Gastroesophageal sphincter (tissue), 3 donors: ENCODE measurements around the gene CELA1.

Experiments
- EP300 ChIP-seq: sonication (generic); formaldehyde crosslinking; IDR thresholded peaks from one replicate; pipeline ENCODE4 v1.6.1; 2017; ENCODE audit warnings: antibody characterized with exemption, mild to moderate bottlenecking
- POLR2AphosphoS5 ChIP-seq: sonication (generic); formaldehyde crosslinking; IDR thresholded peaks from one replicate; pipeline ENCODE4 v1.6.1; 2017; ENCODE audit warnings: antibody characterized with exemption
- TF ChIP-seq, protein P1 (sequence below), 4 experiments: fragments of 200-600 bp in 2 of 4; fragments of 450-650 bp in 2 of 4; sonication (generic) in 1 of 4; IDR thresholded peaks; one replicate each; pipeline ENCODE4 v1.5.1; 2017 to 2019; ENCODE audit warnings: antibody characterized with exemption in 4 of 4, mild to moderate bottlenecking in 2 of 4, moderate library complexity in 2 of 4

DNA sequence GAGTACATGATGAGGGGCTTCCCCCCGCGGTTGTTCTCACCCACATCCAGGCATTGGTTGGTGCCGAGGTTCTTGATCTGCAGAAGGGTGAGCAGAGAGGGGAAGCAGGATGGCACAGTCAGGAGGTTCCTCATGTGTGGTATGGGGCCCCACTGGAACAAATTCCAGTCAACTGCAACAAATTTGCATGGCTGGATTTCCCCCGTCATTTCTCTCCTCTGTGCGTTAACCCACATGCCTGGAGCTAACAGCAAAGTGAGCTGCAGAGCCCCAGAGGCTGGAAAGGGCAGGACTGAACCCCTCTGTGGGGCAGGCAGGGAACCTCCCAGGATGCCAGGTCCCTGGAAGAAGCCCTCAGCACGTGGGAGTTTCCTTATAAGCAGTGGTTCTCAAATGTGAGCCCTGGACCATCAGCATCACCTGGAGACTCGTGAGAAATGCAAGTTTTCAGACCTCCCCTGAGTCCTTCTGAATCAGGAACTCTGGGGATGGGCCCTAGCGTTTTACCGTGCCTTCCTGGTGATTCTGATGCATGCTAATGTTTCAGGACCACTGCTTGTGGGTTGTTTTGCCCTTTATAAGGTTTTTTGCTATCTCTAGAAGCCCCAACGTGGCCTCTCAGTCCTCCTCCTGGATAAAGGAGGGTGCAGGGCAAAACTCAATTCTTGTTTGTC is 11.0 kb upstream of the CELA1 start:
- TF ChIP-seq POLR2AphosphoS5 = no peak
- TF ChIP-seq, protein P1, sequence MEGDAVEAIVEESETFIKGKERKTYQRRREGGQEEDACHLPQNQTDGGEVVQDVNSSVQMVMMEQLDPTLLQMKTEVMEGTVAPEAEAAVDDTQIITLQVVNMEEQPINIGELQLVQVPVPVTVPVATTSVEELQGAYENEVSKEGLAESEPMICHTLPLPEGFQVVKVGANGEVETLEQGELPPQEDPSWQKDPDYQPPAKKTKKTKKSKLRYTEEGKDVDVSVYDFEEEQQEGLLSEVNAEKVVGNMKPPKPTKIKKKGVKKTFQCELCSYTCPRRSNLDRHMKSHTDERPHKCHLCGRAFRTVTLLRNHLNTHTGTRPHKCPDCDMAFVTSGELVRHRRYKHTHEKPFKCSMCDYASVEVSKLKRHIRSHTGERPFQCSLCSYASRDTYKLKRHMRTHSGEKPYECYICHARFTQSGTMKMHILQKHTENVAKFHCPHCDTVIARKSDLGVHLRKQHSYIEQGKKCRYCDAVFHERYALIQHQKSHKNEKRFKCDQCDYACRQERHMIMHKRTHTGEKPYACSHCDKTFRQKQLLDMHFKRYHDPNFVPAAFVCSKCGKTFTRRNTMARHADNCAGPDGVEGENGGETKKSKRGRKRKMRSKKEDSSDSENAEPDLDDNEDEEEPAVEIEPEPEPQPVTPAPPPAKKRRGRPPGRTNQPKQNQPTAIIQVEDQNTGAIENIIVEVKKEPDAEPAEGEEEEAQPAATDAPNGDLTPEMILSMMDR (IDR thresholded peaks at IDR 0.05) = no peak
- no peak for TF ChIP-seq EP300
